Liver (tissue), 9 donors: Measurements from ENCODE around the gene SELENOH. TPM values are rescaled to one million over a fixed set of nuclear protein-coding genes. Genes with fewer than 3 reads are reported as not detected.

Experiments used
- DNase-seq: peaks from one replicate; pipeline ENCODE4 v3.0.0-alpha.2; 2017; ENCODE audit warnings: low spot score
- H3K27ac ChIP-seq, 2 donors: one replicate each; pipeline ENCODE4 v1.7.0; 2013; ENCODE audit warnings: inconsistent platforms in 2 of 2, low read length in 2 of 2, control low read depth in 1 of 2, low read depth in 1 of 2, mild to moderate bottlenecking in 1 of 2
- H3K27me3 ChIP-seq, 4 donors: one replicate each; pipeline versions ENCODE4 v1.6.1 to v1.7.0; 2013; ENCODE audit warnings: low read length in 3 of 4, inconsistent platforms in 1 of 4, mild to moderate bottlenecking in 1 of 4, moderate library complexity in 1 of 4; ENCODE audit not compliant: control insufficient read depth in 4 of 4, insufficient read depth in 4 of 4
- H3K36me3 ChIP-seq, 4 donors: one replicate each; pipeline versions ENCODE4 v1.6.1 to v1.7.0; 2013; ENCODE audit warnings: low read length in 3 of 4, mild to moderate bottlenecking in 3 of 4, low read depth in 1 of 4, moderate library complexity in 1 of 4; ENCODE audit not compliant: control insufficient read depth in 4 of 4, insufficient read depth in 3 of 4
- H3K4me1 ChIP-seq, 4 donors: one replicate each; pipeline versions ENCODE4 v1.6.1 to v1.7.0; 2013; ENCODE audit warnings: low read length in 3 of 4, mild to moderate bottlenecking in 3 of 4, moderate library complexity in 1 of 4; ENCODE audit not compliant: control insufficient read depth in 4 of 4, insufficient read depth in 4 of 4
- H3K4me3 ChIP-seq, 3 donors: one replicate each; pipeline versions ENCODE4 v1.6.1 to v1.7.0; 2013; ENCODE audit warnings: low read length in 3 of 3, control low read depth in 1 of 3, low read depth in 1 of 3, mild to moderate bottlenecking in 1 of 3
- H3K9ac ChIP-seq, 2 donors: one replicate each; pipeline ENCODE4 v1.7.0; 2013; ENCODE audit warnings: low read length in 2 of 2, mild to moderate bottlenecking in 2 of 2, moderate library complexity in 2 of 2, control low read depth in 1 of 2, low read depth in 1 of 2
- H3K9me3 ChIP-seq, 4 donors: one replicate each; pipeline versions ENCODE4 v1.6.1 to v1.7.0; 2013; ENCODE audit warnings: low read length in 3 of 4; ENCODE audit not compliant: control insufficient read depth in 4 of 4
- ATF3 ChIP-seq: IDR thresholded peaks from 2 replicates; pipeline ENCODE4 v1.6.1; 2016; ENCODE audit warnings: antibody characterized with exemption
- EGR1 ChIP-seq, 2 donors: IDR thresholded peaks; 2 replicates each; pipeline ENCODE4 v1.6.1; 2016 to 2018; ENCODE audit warnings: antibody characterized with exemption in 2 of 2, low read depth in 2 of 2
- FOXA1 ChIP-seq: IDR thresholded peaks from 2 replicates; pipeline ENCODE4 v1.6.1; 2016; ENCODE audit warnings: antibody characterized with exemption
- FOXA2 ChIP-seq: IDR thresholded peaks from 2 replicates; pipeline ENCODE4 v1.6.1; 2016; ENCODE audit warnings: antibody characterized with exemption
- GABPA ChIP-seq, 2 donors: IDR thresholded peaks in 1 of 2; conservative IDR thresholded peaks in 1 of 2; 2 replicates each; pipeline ENCODE4 v1.6.1; 2016; ENCODE audit warnings: antibody characterized with exemption in 2 of 2, mild to moderate bottlenecking in 1 of 2, moderate library complexity in 1 of 2
- HNF4A ChIP-seq, 2 donors: conservative IDR thresholded peaks; 2 replicates each; pipeline ENCODE4 v1.6.1; 2016; ENCODE audit warnings: antibody characterized with exemption in 2 of 2, mild to moderate bottlenecking in 2 of 2
- HNF4G ChIP-seq: IDR thresholded peaks from 2 replicates; pipeline ENCODE4 v1.6.1; 2016; ENCODE audit warnings: antibody characterized with exemption
- MAX ChIP-seq: IDR thresholded peaks from 2 replicates; pipeline ENCODE4 v1.6.1; 2016; ENCODE audit warnings: antibody characterized with exemption
- RAD21 ChIP-seq, 2 donors: IDR thresholded peaks; 2 replicates each; pipeline ENCODE4 v1.6.1; 2016; ENCODE audit warnings: antibody characterized with exemption in 2 of 2, mild to moderate bottlenecking in 2 of 2
- REST ChIP-seq: IDR thresholded peaks from 2 replicates; pipeline ENCODE4 v1.6.1; 2016; ENCODE audit warnings: antibody characterized with exemption, mild to moderate bottlenecking
- RXRA ChIP-seq, 2 donors: IDR thresholded peaks; 2 replicates each; pipeline ENCODE4 v1.6.1; 2017 to 2018; ENCODE audit warnings: antibody characterized with exemption in 2 of 2, mild to moderate bottlenecking in 1 of 2
- SP1 ChIP-seq: IDR thresholded peaks from 2 replicates; pipeline ENCODE4 v1.6.1; 2018; ENCODE audit warnings: antibody characterized with exemption, mild to moderate bottlenecking
- TAF1 ChIP-seq: conservative IDR thresholded peaks from 2 replicates; pipeline ENCODE4 v1.6.1; 2016; ENCODE audit warnings: antibody characterized with exemption, mild to moderate bottlenecking
- YY1 ChIP-seq: IDR thresholded peaks from 2 replicates; pipeline ENCODE4 v1.6.1; 2016; ENCODE audit warnings: antibody characterized with exemption, mild to moderate bottlenecking
- ZBTB33 ChIP-seq: IDR thresholded peaks from 2 replicates; pipeline ENCODE4 v1.6.1; 2016; ENCODE audit warnings: antibody characterized with exemption
- WGBS: extraction: QIAGEN DNeasy Blood & Tissue Kit; methylation state at CpG from one replicate; pipeline ENCODE4 v1.1.7; 2013; 5-methylcytosine and 5-hydroxymethylcytosine counted together
- polyA plus RNA-seq, 2 donors: library from polyadenylated mRNA; stranded (reverse) in 1 of 2; unstranded in 1 of 2; fragments of 200-250 nt in 1 of 2; fragments of >200 nt in 1 of 2; fragmentation: Nextera tagmentation in 1 of 2; extraction: Ambion mirVana in 1 of 2; gene quantifications; one replicate each; pipeline versions ENCODE4 v1.2.1 to v1.2.3, GENCODE V29; 2013 to 2015
- total RNA-seq, 2 donors: library from RNA; depleted of rRNA; stranded (reverse); fragments of >200 nt; gene quantifications; one replicate each; pipeline ENCODE4 v1.2.3, GENCODE V29; 2014
- donor health status: healthy.
- donor health status: healthy.
- donor health status: healthy.
- donor health status: healthy.
- donor health status: healthy.

The SELENOH gene
- total RNA-seq (10 to 100 TPM; 42.2 to 52.2 TPM), polyA plus RNA-seq (100 to 1,000 TPM in 1 of 2 donors, 10 to 100 TPM in 1; 90.7 to 129 TPM)

- TF ChIP-seq SP1 (peak; percentile 90), REST (peak; percentile 84), HNF4A (conservative IDR thresholded peaks at IDR 0.05) (peak; percentile 38 to 56), GABPA (IDR thresholded peaks at IDR 0.05 in 1 of 2, conservative IDR thresholded peaks at IDR 0.05 in 1 of 2) (peak; percentile 84 to 95), YY1 (peak; percentile 88), FOXA1 (no peak), RXRA (IDR thresholded peaks at IDR 0.05) (peak; percentile 67 to 70), MAX (peak; percentile 97), RAD21 (IDR thresholded peaks at IDR 0.05) (peak; percentile 44 to 62), ATF3 (peak; percentile 53), EGR1 (IDR thresholded peaks at IDR 0.05; ENCODE audit: low read depth in 2 of 2) (peak; percentile 72 to 73), ZBTB33 (peak; percentile 78), TAF1 (peak; percentile 89), HNF4G (no peak), FOXA2 (no peak)
- DNase-seq, result peak; percentile 92
- Histone ChIP-seq H3K27me3 (no peaks in the 10 kb centered on the region), H3K9me3 (no peaks in the 10 kb centered on the region), H3K4me1 (peaks cover 0 to 17% (median 12%) of the 10 kb centered on the region in 4 donors), H3K9ac (peak within 1 kb of the TSS; percentile 75 to 93), H3K4me3 (peak within 1 kb of the TSS; percentile 73 to 97 (median 95)), H3K27ac (peak within 1 kb of the TSS; percentile 82 to 84), H3K36me3 (peaks cover 12 to 36% (median 23%) of the 10 kb centered on the region in 4 donors)
- WGBS, result under 1% methylated on average over 75 of the region's 75 CpGs
These were observed at the start of gene SELENOH for GRCh38 chr11:57741132-57742086. TSS of gene SELENOH (plus strand) at chr11:57741491. CDS start at chr11:57741596, 105 bp downstream.

- H3K4me3 ChIP-seq, result no peak overlapping the region
- no peaks in the 10 kb centered on the region for H3K9me3 ChIP-seq
- TF ChIP-seq ZBTB33 (no peak), TAF1 (no peak), RXRA (IDR thresholded peaks at IDR 0.05) (no peak), GABPA (IDR thresholded peaks at IDR 0.05 in 1 of 2, conservative IDR thresholded peaks at IDR 0.05 in 1 of 2) (no peak)
- whole genome bisulfite sequencing, result 94% methylated on average over 18 of the region's 18 CpGs
- no peak overlapping the region for H3K9ac ChIP-seq
- H3K36me3 ChIP-seq, result peaks cover 24 to 76% (median 50%) of the 10 kb centered on the region in 4 donors
- DNase-seq, result no peak
- no peak overlapping the region for H3K27ac ChIP-seq
- no peaks in the 10 kb centered on the region for H3K4me1 ChIP-seq
- no peaks in the 10 kb centered on the region for H3K27me3 ChIP-seq
These were observed 42.4 kb upstream of the SELENOH start for GRCh38 chr11:57698843-57699365.
